ENCODE data around the gene BAG3.
A peak's percentile ranks its signal among the peaks of the same experiment; 100 is the strongest.
"Not testable (repeated sequence)": the region's sequence is repeated elsewhere in the genome, so short reads cannot be mapped to it uniquely, and the experiment has no call there.

BAG3 gene

DNA sequence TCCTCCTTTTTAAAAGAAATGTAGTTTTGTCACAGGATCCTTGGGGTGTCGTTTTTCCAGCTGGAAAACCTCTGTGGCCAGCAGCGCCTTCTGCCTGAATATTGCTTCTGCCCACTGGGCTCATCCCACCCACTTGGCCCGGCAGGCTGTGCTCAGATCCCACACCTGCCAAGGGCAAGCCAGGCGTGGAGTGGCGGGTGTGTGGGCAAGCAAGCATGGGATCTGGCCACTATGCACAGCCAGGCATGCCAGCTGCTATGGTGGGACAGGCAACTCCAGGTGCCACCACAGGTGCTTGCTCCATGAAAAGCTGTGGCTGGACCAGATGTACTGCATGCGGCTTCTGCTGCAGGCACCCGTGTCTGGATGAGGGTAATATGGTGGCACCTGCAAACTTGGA, 43.4 kb downstream of the BAG3 start:
- DNase-seq, result no peak

GRCh38 chr10:119700321-119700954, 49.3 kb downstream of the BAG3 start:
- no peak for DNase-seq

DNA sequence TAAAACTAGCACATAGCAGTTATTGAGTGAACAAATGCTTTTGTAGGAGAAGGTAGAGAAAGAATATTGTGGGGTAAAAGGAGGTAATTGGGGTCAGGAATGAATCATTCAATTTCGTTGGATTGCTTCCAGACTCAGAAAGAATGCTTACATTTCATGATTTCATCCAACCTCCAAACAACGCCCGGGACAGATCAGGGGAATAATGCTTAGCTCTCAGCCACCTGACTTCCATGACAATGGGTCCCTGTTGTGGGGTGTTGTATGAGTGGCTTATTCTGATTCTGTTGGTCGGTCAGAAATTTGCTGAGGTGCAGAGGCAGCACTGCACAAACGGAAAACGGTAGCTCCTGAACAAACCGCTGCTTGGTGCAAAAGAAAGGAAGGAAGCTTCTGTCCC, 50.7 kb downstream of the BAG3 start:
- DNase-seq, result no peak

- no peak for DNase-seq
Observed at GRCh38 chr10:119702583-119702982, 51.4 kb downstream of the BAG3 start.

DNA sequence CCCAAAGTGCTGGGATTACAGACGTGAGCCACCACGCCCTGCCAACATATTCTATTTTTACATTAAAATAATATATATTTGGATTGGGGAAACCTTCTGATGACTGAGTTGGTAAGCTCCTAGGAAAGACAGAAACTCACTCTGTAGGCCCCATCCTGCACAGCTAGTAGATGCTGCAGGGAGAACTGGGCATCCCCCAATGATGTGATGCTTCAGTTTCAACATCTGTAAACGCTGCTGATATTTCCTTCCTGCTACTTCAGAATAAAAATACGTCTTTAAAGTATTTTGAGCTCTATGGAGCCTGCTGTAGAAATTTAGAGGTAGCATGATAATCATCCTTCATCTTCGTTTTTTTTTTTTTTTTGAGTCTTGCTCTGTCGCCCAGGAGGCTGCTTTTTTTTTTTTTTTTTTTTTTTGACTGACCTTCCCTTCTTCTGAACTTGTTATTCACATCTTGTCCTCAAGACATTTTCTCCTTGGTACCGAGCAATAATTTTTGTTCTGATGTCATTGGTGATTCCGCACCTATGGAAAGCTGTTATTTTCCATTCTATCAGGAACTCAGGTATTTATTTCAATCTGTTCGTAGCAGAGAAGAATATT, 52.8 kb downstream of the BAG3 start:
- DNase-seq, result no peak

- no peak for DNase-seq
Observed at GRCh38 chr10:119705434-119705831, 54.3 kb downstream of the BAG3 start.

DNA sequence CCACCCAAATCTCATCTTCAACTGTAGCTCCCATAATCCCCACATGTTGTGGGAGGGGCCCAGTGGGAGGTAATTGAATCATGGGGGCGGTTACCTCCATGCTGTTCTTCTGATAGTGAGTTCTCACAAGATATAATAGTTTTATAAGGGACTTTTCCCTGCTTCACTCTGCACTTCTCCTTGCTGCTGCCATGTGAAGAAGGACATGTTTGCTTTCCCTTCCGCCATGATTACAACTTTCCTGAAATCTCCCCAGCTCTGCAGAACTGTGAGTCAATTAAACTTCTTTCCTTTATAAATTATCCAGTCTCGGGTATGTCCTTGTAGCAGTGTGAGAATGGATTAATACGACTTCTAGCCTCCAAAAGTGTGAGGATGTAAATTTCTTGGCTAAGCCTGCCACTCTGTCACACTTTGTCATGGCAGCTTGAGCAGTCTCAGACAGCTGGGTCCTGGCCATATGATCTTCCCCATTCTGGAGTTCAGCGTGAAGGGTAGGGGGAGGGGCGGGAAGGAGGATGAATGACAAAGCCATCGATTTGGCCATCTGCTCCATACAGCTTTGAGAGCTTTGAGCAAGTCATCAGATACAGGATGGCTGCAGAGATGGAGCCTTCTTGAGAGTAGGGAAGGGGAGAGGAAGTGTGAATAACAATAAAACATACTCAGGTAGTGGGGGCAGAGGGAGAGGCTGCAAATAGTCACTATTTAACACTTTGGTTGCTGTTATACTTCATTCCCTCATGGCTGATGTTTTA, 55.5 kb downstream of the BAG3 start:
- no peak for DNase-seq

GRCh38 chr10:119707331-119707730, 56.2 kb downstream of the BAG3 start:
- DNase-seq, result not testable (repeated sequence)

DNA sequence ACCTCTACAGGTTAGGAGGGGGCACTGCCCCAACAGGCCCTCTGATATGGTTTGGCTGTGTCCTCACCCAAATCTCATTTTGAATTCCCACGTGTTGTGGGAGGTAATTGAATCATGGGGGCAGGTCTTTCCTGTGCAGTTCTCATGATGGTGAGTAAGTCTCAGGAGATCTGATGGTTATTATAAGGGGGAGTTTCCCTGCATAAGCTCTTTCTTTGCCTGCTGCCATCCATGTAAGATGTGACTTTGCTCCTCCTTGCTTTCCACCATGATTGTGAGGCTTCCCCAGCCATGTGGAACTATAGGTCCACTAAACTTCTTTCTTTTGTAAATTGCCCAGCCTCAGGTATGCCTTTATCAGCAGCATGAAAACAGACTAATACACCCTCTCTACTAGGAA, 59.8 kb downstream of the BAG3 start:
- DNase-seq, result not testable (repeated sequence)

- DNase-seq, result no peak
Observed at GRCh38 chr10:119713744-119714483, 62.7 kb downstream of the BAG3 start.

GRCh38 chr10:119714484-119714816, 63.3 kb downstream of the BAG3 start:
- no peak for DNase-seq

GRCh38 chr10:119715628-119716505, 64.7 kb downstream of the BAG3 start:
- DNase-seq, result no peak

GRCh38 chr10:119723161-119723560, 72.0 kb downstream of the BAG3 start:
- DNase-seq, result no peak

- no peak for DNase-seq
Observed at GRCh38 chr10:119723624-119724023, 72.4 kb downstream of the BAG3 start.

DNA sequence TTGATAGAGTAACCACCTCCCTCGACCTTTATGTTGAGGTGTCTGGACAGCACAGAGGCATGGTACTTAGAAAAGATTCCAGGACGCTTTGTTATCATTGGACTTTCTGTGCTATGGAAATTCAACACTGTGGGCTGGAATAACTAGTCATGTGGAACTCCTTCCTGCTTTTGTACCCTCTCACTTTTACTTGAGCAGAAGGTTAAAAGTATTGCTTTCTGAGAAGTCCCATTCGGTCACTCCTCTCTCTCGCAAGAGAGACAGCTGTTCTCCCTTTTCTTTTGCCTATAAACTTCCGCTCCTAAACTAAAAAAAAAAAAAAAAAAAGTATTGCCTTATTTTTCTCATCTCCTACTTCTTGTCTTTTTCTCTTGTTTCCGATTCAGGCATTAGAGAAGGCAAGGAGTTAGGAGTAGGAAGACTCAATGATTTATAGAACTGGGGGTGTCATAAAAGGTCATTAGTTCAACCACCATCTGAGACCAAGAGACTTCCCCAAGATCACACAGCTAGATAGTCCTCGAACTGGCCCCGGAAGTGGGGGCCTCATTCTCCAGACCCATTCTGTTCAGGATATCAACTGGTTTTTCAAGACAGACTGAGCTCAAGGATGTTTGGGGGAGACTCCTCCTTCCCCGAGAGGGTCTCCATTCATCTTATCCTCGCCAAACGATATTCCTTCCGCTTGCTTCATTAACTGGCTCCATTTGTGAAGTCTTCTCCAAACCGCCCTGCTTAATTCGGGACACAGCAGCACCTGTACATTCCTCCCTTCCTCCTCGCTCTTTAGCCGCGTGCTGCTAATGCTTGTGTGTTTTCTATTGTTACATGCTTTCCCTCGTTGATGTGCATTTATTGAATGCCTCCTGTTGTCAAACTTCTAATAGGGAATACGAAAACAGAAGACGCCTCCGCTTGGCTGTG, 73.7 kb downstream of the BAG3 start:
- no peak for DNase-seq

- no peak for DNase-seq
Observed at GRCh38 chr10:119725517-119725827, 74.3 kb downstream of the BAG3 start.

DNA sequence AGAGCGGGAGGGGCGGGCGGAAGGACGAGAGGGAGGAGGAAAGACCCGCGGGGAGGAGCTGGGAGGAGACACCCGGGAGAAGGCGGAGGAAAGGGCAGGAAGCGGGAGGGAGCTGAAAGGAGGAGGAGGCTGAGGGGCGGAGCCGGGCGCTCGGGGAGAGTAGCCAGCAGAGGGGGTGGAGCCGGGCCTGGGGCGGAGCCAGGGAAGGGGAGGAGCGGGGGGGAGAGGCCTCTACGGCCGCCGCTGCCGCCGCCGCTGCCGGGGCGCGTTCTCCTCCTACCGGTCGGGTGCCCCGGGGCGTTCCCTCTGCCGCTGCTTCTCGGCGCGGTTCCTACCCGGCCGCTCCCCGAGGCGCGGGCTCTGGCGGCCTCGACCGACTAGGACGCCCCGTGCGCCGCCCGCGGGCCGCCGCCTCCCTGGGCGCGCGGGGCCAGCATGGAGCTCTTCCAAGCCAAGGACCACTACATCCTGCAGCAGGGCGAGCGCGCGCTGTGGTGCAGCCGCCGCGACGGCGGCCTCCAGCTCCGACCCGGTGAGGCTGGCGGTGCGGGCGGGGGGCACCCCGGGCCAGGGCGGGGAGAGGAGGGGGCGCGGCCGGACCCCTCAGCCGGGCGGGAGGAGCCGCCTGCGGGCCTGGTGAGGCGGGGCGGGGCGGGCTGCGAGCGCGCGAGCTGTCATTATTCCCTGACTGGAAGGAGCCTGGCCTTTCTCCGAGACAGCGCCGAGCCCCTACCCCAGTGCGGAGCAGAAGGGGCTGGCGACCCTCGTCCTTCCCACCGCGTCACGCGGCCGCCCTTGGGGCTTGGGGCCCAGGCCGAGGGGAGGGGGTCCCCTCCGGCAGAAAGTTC, 74.9 kb downstream of the BAG3 start, which contains the start of gene INPP5F:
TSS of gene INPP5F (plus strand) at position 223 of the 848 bp plus-strand sequence. CDS start at position 436, 213 bp downstream.
- peak; percentile 90 for DNase-seq

GRCh38 chr10:119726676-119727261, 75.6 kb downstream of the BAG3 start:
- no peak for DNase-seq

Data from NCI-H1048 (cell line).